Measurements from ENCODE around the gene PRUNE2.

- no peak for TF ChIP-seq ZNF274 (IDR thresholded peaks at IDR 0.05; ENCODE audit: low read depth, low read length)
- no peak for TF ChIP-seq YY1 (IDR thresholded peaks at IDR 0.05; ENCODE audit: insufficient read depth, insufficient read length)
These were observed 208.8 kb downstream of the PRUNE2 start for GRCh38 chr9:76697081-76697480.

All from NT2/D1 (cell line).